ENCODE results near the gene RRP8. TPM values are rescaled to one million over a fixed set of nuclear protein-coding genes. Genes with fewer than 3 reads are reported as not detected.
A peak's percentile ranks its signal among the peaks of the same experiment; 100 is the strongest.

RRP8 gene
- total and polyA plus RNA-seq, 2 donors from 2014 or later, result 23.4 to 29.8 TPM

DNA sequence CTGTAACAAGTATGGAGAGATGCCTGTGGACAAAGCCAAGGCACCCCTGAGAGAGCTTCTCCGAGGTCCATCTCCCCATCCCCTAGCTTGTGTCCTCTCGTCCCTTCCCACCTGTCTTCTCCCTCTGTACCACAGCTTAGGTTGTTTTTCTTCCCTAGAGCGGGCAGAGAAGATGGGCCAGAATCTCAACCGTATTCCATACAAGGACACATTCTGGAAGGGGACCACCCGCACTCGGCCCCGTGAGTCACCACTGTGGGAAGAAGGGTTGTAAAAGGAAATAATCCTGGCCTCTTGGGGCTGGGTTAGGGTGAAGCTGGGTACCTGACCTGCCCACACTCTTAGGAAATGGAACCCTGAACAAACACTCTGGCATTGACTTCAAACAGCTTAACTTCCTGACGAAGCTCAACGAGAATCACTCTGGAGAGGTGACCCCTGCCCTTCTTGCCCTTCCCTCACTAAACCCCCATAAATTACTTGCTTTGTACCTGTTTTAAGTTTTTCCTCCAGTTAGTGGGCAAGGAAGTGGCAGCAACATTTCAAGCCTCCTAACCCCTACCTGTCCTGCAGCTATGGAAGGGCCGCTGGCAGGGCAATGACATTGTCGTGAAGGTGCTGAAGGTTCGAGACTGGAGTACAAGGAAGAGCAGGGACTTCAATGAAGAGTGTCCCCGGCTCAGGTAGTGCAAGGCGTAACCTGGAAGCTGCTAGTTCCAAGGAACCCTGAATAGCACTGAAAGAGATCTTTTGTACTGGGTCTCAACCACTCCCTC is 5.5 kb upstream of the RRP8 start:
- Histone ChIP-seq H3K27ac (ENCODE audit: low read depth in 2 of 2, low read length in 2 of 2) (peak overlapping the region in 1 of 2 donors; percentile 16), H3K27me3 (ENCODE audit: control insufficient read depth, insufficient read depth, low read length) (no peaks in the 10 kb centered on the region), H3K36me3 (ENCODE audit: control insufficient read depth in 2 of 3, insufficient read depth in 3 of 3, low read length in 3 of 3) (peaks cover 20 to 37% (median 27%) of the 10 kb centered on the region in 3 donors), H3K9ac (ENCODE audit: low read length in 3 of 3) (no peak overlapping the region), H3K9me3 (ENCODE audit: control insufficient read depth in 2 of 3, insufficient read depth in 1 of 3, low read length in 3 of 3) (no peaks in the 10 kb centered on the region), H3K4me1 (ENCODE audit: control insufficient read depth in 2 of 3, insufficient read depth in 2 of 3, low read depth in 1 of 3, low read length in 3 of 3) (peaks cover 5 to 44% (median 31%) of the 10 kb centered on the region in 3 donors), H3K4me3 (ENCODE audit: low read length in 3 of 3) (no peak overlapping the region)
- intact Hi-C loops (cut with DNase I), result no loop called here
- no peak for FAIRE-seq
- TF ChIP-seq, protein P1, sequence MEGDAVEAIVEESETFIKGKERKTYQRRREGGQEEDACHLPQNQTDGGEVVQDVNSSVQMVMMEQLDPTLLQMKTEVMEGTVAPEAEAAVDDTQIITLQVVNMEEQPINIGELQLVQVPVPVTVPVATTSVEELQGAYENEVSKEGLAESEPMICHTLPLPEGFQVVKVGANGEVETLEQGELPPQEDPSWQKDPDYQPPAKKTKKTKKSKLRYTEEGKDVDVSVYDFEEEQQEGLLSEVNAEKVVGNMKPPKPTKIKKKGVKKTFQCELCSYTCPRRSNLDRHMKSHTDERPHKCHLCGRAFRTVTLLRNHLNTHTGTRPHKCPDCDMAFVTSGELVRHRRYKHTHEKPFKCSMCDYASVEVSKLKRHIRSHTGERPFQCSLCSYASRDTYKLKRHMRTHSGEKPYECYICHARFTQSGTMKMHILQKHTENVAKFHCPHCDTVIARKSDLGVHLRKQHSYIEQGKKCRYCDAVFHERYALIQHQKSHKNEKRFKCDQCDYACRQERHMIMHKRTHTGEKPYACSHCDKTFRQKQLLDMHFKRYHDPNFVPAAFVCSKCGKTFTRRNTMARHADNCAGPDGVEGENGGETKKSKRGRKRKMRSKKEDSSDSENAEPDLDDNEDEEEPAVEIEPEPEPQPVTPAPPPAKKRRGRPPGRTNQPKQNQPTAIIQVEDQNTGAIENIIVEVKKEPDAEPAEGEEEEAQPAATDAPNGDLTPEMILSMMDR (IDR thresholded peaks at IDR 0.05; ENCODE audit: borderline replicate concordance, extremely low read depth, insufficient read depth), result no peak
- DNase-seq, result peak in 3 of 5 donors; percentile 8 to 49 (median 40)

DNA sequence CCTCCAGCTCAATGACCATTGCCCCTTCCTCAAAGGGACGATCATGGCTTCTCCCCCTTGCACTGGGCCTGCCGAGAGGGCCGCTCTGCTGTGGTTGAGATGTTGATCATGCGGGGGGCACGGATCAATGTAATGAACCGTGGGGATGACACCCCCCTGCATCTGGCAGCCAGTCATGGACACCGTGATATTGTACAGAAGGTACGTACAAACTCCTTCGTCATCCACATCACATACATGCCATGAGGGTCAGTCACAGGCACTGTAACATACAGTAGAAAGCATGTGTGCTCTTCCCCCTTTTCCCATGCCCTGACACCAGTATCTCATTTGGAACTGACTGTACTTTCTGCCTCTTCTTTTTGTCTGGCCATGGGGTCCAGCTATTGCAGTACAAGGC is 4.6 kb upstream of the RRP8 start:
- Histone ChIP-seq H3K4me3 (ENCODE audit: low read length in 3 of 3) (no peak overlapping the region), H3K27me3 (ENCODE audit: control insufficient read depth, insufficient read depth, low read length) (no peaks in the 10 kb centered on the region), H3K27ac (ENCODE audit: low read depth in 2 of 2, low read length in 2 of 2) (peak overlapping the region in 1 of 2 donors; percentile 88), H3K9ac (ENCODE audit: low read length in 3 of 3) (peak overlapping the region in 1 of 3 donors; percentile 4), H3K36me3 (ENCODE audit: control insufficient read depth in 2 of 3, insufficient read depth in 3 of 3, low read length in 3 of 3) (peaks cover 20 to 37% (median 27%) of the 10 kb centered on the region in 3 donors), H3K9me3 (ENCODE audit: control insufficient read depth in 2 of 3, insufficient read depth in 1 of 3, low read length in 3 of 3) (no peaks in the 10 kb centered on the region), H3K4me1 (ENCODE audit: control insufficient read depth in 2 of 3, insufficient read depth in 2 of 3, low read depth in 1 of 3, low read length in 3 of 3) (peaks cover 5 to 44% (median 31%) of the 10 kb centered on the region in 3 donors)
- FAIRE-seq (no peak), DNase-seq (peak in 3 of 5 donors; percentile 5 to 51 (median 45))
- TF ChIP-seq, protein P1 (IDR thresholded peaks at IDR 0.05; ENCODE audit: borderline replicate concordance, extremely low read depth, insufficient read depth), result no peak
- intact Hi-C loops (cut with DNase I), result no loop called here

DNA sequence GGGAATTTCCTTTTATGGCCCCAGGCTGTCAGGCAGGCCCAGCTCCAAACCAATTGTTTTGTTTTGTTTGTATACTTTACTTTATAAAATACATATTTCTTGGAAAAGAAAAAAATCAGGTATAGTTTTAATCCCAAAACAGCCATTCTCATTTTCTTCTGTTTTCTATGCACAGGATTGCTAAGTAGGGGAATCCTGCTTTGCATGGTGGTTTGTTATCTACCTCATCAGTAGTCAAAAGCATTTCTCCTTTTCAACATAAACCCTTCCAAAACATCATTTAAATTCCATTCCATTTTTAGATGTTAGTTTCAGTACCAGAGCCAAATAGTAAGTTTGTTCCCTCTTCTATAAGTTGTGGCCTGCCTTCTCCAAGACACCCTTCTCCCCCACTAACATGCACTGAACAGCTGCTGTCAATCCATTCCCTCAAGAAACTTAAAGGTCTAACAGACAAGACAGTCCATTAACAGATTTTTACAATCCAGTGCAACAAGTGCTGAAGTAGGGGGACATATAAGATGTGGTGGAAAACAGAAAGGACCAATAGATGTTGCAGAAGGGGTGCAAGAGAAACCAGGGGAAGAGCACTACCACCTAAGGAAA is 3.9 kb upstream of the RRP8 start:
- Histone ChIP-seq H3K27me3 (ENCODE audit: control insufficient read depth, insufficient read depth, low read length) (no peaks in the 10 kb centered on the region), H3K4me1 (ENCODE audit: control insufficient read depth in 2 of 3, insufficient read depth in 2 of 3, low read depth in 1 of 3, low read length in 3 of 3) (peaks cover 5 to 45% (median 28%) of the 10 kb centered on the region in 3 donors), H3K4me3 (ENCODE audit: low read length in 3 of 3) (peak overlapping the region in 2 of 3 donors; percentile 0 to 26), H3K27ac (ENCODE audit: low read depth in 2 of 2, low read length in 2 of 2) (peak overlapping the region; percentile 47 to 88), H3K9me3 (ENCODE audit: control insufficient read depth in 2 of 3, insufficient read depth in 1 of 3, low read length in 3 of 3) (no peaks in the 10 kb centered on the region), H3K36me3 (ENCODE audit: control insufficient read depth in 2 of 3, insufficient read depth in 3 of 3, low read length in 3 of 3) (peaks cover 20 to 37% (median 27%) of the 10 kb centered on the region in 3 donors), H3K9ac (ENCODE audit: low read length in 3 of 3) (peak overlapping the region; percentile 4 to 71 (median 15))
- FAIRE-seq, result no peak
- peak in 3 of 5 donors; percentile 5 to 62 (median 23) for DNase-seq
- TF ChIP-seq, protein P1 (IDR thresholded peaks at IDR 0.05; ENCODE audit: borderline replicate concordance, extremely low read depth, insufficient read depth), result no peak
- intact Hi-C loops (cut with DNase I), result no loop called here
